ENCODE data around the gene NLRP14.

Gene NLRP14

DNA sequence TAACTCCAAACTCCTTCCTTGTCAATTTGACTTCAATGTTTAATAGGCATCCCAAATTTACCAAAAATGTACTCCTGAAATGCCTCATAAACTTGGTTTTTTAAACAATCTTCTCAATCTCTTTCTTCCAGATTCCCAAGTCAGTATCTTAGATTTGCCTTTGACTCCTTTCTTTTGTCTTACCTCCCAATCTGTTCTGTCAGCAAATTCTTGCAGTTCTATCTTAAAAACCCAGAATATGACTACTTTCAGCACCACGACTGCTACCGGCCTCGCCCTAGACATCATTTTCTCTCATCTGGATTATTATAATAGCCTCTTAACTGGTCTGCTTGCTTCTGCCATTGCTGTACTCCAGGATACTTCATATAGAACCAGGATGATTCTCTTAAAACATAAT, 7.9 kb downstream of the NLRP14 start:
- no peak for ATAC-seq
- Mint-ChIP-seq H3K9me3 (no peaks in the 10 kb centered on the region), H3K27ac (no peak overlapping the region), H3K27me3 (no peaks in the 10 kb centered on the region), H3K4me3 (no peak overlapping the region), H3K36me3 (no peaks in the 10 kb centered on the region), H3K4me1 (no peaks in the 10 kb centered on the region)

DNA sequence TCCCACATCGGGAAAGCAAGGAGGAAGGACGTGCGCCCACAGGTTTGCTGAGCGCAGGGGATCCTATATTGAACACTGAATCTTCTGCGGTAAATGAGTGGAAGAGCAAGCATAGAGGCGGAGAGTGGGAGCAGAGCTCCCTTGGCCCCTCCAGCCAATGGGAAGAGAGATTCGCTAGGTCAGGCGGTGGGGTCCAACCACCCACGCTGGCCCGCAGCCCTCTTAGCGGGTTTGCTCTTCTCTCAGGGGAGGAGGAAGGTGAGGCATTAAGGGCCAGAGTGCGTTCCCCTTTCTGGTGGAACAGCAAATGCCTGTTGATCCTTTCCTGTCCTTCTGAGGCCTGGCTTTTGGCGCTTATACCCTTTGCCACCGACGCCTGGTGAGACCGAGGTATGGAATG, 10.6 kb downstream of the NLRP14 start:
- H3K4me3 Mint-ChIP-seq: no peak overlapping the region
- no peak for ATAC-seq
- no peaks in the 10 kb centered on the region for H3K36me3 Mint-ChIP-seq
- H3K9me3 Mint-ChIP-seq: no peaks in the 10 kb centered on the region
- no peaks in the 10 kb centered on the region for H3K4me1 Mint-ChIP-seq
- H3K27ac Mint-ChIP-seq: no peak overlapping the region
- no peaks in the 10 kb centered on the region for H3K27me3 Mint-ChIP-seq

DNA sequence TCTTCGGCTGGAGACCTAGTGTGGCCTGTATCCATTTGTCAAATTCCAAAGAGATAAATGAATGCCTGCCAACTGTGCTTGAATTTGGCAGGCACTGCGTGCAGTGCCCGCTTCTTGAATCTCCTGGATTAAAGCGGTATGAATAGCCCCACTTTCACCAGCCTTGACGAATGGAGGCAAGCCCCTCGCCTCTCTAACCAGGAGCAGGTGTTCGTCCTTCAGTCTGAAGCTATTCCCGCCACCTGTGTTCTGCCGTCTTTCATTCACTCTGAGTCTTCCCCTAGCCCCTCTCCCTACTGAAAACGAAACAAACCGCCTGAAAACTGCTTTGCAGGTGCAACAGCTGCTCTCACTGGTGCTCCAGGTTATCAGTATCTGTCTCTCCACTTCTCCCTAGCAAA, 11.2 kb downstream of the NLRP14 start:
- Mint-ChIP-seq H3K36me3 (no peaks in the 10 kb centered on the region), H3K9me3 (no peaks in the 10 kb centered on the region), H3K4me1 (no peaks in the 10 kb centered on the region), H3K27ac (no peak overlapping the region), H3K27me3 (no peaks in the 10 kb centered on the region), H3K4me3 (no peak overlapping the region)
- ATAC-seq: no peak

DNA sequence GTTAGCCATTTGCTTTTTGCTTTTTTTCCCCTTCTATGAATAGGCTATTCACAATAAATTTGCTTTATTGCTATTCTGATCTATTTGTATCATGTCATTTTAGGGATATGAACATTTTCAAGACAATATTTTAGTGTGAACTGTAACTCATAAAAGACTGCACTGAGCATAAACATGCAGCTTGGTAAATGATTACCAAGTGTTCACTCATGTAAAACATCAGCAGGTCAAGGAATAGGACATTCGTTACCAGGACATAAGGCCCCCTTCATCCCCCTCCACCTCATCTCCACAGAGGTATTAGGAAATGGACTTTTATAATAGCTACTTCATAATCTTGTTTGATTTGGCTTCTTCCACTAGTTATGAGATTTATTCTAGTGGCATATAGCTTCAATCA, 12.4 kb downstream of the NLRP14 start:
- Mint-ChIP-seq H3K27ac (no peak overlapping the region), H3K36me3 (no peaks in the 10 kb centered on the region)

DNA sequence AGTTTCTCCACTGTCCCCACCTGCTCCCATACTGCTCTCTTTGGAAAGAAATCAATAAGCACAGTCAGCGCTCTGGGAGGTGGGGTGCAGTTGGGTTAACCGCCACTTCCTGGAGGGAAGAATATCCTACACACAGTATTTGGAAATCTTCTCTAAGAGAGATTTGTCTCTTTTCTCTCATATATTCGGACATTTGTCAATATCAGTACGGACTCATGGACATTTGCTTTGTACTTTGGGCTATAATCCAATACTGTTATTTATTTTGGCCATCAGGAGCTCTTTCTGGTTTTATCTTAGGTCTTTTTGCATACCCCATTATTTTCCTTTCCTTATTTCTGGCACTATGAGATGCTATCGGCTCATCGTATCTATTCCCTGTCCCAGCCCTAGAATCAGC, 13.7 kb downstream of the NLRP14 start:
- Mint-ChIP-seq H3K36me3 (no peaks in the 10 kb centered on the region), H3K9me3 (no peaks in the 10 kb centered on the region), H3K27ac (no peak overlapping the region), H3K4me3 (no peak overlapping the region), H3K4me1 (no peaks in the 10 kb centered on the region), H3K27me3 (no peaks in the 10 kb centered on the region)
- ATAC-seq: no peak

More for the DNA sequence above, 12.4 kb downstream of the NLRP14 start:
- H3K9me3 Mint-ChIP-seq: no peaks in the 10 kb centered on the region
- no peak overlapping the region for H3K4me3 Mint-ChIP-seq
- no peaks in the 10 kb centered on the region for H3K27me3 Mint-ChIP-seq
- no peaks in the 10 kb centered on the region for H3K4me1 Mint-ChIP-seq
- no peak for ATAC-seq

DNA sequence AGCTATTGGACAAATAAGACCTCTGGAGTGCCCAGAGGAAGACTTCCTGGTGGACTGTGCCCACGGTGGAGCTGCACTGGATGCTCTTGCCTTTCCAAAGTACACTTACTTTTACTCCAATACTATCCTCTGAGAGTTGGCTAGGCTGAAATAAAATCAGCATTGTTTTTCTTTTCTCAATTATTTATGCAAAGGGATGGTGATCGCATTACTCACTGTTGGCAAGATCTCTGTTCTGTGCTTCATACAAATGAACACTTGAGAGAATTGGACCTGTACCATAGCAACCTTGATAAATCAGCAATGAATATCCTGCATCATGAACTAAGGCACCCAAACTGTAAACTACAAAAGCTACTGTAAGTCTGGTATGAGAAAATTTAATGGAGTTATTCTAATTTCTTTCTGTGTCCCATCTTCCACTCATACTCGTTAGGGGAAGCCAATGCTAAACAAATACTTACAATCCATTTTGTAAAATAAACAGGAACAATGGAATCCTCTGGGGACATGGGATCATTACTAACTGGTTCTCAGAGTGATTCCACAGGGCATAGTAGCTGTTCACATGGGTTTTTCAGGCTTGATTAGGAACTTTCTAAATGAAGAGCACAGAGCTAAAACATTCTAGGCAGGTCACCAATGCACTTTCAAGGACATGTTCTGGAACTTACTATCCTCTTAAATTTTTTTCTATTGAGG, 26.3 kb downstream of the NLRP14 start:
- H3K9me3 Mint-ChIP-seq: no peaks in the 10 kb centered on the region
- H3K36me3 Mint-ChIP-seq: no peaks in the 10 kb centered on the region
- no peaks in the 10 kb centered on the region for H3K4me1 Mint-ChIP-seq
- no peaks in the 10 kb centered on the region for H3K27me3 Mint-ChIP-seq
- no peak overlapping the region for H3K27ac Mint-ChIP-seq
- H3K4me3 Mint-ChIP-seq: no peak overlapping the region
- no peak for ATAC-seq

DNA sequence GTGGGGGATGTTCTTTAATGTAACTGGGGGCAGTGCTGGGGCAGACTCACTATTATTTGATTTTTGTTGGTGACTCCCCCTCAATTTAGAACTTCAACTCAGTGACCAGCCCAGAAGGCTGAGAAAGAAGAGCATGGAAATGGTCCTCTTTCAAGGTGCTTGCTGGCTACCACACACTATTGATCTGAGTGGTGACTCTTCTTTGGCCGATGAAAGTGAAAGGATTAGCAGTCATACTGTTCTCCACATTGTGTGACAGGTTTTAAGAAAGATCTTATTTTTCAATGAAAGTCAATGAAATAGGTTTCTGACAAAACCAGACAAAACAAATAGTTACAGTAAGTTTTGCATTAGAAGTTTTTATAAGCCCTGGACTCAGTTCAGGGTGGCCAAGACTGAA, 29.9 kb downstream of the NLRP14 start:
- H3K4me1 Mint-ChIP-seq: no peaks in the 10 kb centered on the region

DNA sequence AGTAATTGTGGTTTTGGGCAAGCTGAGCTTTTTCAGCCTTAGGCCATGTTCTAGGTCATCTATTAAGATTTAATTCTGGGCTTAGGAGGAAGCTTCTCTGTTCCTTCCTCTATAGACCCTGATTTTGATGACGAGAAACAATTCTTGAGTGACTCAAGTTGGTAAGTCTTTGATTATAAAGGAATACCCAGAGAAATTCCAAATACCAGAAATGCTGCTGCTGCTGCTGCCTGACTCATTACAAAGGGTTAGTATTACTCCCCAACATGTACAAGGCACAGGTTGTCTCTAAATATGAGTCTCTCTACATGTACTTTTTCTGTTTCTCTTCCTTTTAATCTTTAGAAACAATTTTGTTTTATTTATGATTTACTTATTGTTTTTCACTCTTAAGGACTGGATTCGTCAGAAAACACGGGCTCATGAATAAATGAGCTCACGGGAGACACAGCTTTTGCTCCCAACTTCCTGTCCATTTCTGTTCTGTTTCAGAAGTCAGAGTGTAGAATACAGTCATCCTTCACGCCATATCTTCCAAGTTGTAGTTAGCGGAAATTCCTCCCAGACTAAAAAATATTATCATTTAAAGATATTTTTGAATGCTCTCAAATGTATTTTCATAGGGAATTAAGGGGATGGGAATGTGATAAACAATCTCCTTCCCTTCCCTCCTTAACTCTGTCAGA, 36.7 kb downstream of the NLRP14 start:
- H3K4me1 Mint-ChIP-seq: no peaks in the 10 kb centered on the region
- H3K27me3 Mint-ChIP-seq: no peaks in the 10 kb centered on the region
- peak; percentile 34 for ATAC-seq
- no peaks in the 10 kb centered on the region for H3K9me3 Mint-ChIP-seq
- no peak overlapping the region for H3K27ac Mint-ChIP-seq
- no peaks in the 10 kb centered on the region for H3K36me3 Mint-ChIP-seq
- H3K4me3 Mint-ChIP-seq: no peak overlapping the region

More for the DNA sequence above, 29.9 kb downstream of the NLRP14 start:
- H3K36me3 Mint-ChIP-seq: no peaks in the 10 kb centered on the region
- ATAC-seq: peak; percentile 41
- no peak overlapping the region for H3K4me3 Mint-ChIP-seq
- no peaks in the 10 kb centered on the region for H3K27me3 Mint-ChIP-seq
- no peak overlapping the region for H3K27ac Mint-ChIP-seq
- H3K9me3 Mint-ChIP-seq: no peaks in the 10 kb centered on the region

DNA sequence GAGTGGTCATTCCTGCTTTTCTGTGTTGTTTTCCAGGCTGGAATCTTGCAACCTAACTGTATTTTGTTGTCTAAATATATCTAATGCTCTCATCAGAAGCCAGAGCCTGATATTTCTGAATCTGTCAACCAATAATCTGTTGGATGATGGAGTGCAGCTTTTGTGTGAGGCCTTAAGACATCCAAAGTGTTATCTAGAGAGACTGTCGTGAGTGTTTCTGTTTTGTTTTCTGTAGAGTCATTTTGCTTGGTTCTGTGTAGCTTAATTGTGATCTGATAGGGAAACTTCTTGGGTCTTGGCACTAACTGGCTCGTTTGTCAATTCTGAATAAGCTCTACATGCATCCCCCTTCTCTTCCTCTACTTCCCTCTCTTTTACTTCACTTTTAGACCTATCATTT, 37.4 kb downstream of the NLRP14 start:
- H3K36me3 Mint-ChIP-seq: no peaks in the 10 kb centered on the region
- H3K27me3 Mint-ChIP-seq: no peaks in the 10 kb centered on the region
- no peak overlapping the region for H3K4me3 Mint-ChIP-seq
- H3K4me1 Mint-ChIP-seq: no peaks in the 10 kb centered on the region
- ATAC-seq: no peak
- no peak overlapping the region for H3K27ac Mint-ChIP-seq
- H3K9me3 Mint-ChIP-seq: no peaks in the 10 kb centered on the region

DNA sequence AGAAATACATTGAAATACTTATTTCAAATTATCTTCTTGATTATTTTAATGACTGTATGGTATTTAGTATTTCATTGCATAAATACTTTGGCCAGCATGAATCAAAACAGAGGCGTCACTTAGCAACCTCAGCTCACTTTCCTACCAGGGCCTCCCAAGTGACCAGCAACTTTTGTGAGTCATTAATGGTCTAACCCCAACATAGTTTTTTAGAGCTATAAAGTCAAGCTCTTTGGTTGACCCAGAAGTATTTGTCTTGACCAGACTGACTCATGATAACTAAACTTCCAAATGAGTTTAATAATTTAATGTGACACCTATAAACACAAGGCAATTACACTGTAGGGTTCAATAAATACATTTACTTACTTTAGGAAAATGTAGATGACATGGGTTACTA, 40.6 kb downstream of the NLRP14 start:
- no peaks in the 10 kb centered on the region for H3K9me3 Mint-ChIP-seq
- ATAC-seq: no peak
- H3K4me1 Mint-ChIP-seq: no peaks in the 10 kb centered on the region
- H3K27ac Mint-ChIP-seq: no peak overlapping the region
- no peak overlapping the region for H3K4me3 Mint-ChIP-seq
- no peaks in the 10 kb centered on the region for H3K27me3 Mint-ChIP-seq
- no peaks in the 10 kb centered on the region for H3K36me3 Mint-ChIP-seq

DNA sequence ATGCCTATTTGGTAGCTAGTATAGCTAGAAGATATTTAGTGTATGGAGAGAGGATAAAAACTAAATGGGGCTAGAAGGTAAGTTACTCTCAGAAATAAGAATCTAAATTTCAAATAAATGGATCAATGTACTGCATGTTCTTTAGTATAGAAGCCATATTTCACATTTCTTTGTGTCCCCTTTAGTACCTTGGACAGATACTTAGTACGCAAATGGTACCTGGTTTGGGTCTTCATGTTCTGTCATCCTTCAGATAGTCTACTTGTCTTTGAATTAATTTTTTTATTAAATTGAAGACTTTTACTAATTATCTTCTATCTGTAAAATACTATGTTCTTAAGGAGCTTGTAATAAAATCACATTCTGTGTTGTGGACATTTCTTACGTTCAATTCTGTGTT, 42.3 kb downstream of the NLRP14 start:
- Mint-ChIP-seq H3K4me3 (no peak overlapping the region), H3K27ac (no peak overlapping the region), H3K27me3 (no peaks in the 10 kb centered on the region), H3K4me1 (no peaks in the 10 kb centered on the region), H3K36me3 (no peaks in the 10 kb centered on the region), H3K9me3 (peaks cover 3% of the 10 kb centered on the region)
- no peak for ATAC-seq

DNA sequence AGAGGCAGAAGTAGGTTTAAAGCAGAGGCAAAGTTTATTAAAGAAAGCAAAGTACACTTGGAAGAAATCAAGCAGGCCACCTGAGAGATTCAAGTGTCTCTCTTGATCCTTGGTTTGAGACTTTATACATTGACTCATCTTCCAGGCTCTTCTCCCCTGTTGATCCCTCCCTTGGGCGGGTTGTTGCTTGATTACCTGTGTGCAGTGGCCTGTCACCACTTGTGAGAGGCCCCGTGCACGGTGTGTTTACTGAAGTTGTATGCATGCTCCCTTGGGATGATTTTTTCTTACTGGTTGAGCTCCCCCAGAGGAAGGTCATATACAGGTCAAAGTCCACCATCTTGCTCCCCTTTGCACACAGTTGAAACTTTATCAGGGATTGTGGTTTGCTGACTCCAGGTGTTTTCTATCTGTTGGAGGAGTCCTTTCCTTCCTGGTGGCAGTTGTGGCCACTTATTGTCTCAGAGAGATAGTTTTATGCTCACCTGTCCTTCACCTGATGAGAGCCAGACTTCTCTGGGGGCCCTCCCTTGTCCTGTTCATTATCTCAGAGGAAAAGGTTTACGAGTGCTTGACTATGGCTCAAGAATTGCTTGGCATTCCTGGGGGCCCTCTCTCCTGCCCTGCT, 52.2 kb downstream of the NLRP14 start:
- peaks cover 6% of the 10 kb centered on the region for H3K4me1 Mint-ChIP-seq
- H3K27ac Mint-ChIP-seq: no peak overlapping the region
- no peak overlapping the region for H3K4me3 Mint-ChIP-seq
- H3K9me3 Mint-ChIP-seq: no peaks in the 10 kb centered on the region
- no peak for ATAC-seq
- peaks cover 16% of the 10 kb centered on the region for H3K27me3 Mint-ChIP-seq
- H3K36me3 Mint-ChIP-seq: no peaks in the 10 kb centered on the region

DNA sequence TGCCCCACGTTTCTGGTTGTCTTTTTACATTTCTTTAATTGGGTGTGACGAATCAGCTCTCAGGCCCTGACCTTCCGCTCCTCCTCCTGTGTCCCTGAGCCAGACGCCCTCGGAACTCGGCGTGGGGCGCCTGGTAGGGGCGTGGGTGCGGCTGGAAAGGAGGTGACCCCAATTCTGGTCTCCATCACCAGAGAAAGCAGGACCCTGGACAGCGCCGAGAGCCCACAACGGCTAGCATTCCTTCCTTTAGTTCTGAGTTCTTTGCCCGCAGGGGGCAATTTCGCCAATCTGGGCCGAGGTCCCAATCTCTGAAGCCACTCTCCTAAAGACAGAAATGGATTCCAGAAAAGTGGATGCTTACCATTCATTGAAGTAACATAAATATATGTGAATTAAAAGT, 56.8 kb downstream of the NLRP14 start:
- Mint-ChIP-seq H3K4me1 (peaks cover 6% of the 10 kb centered on the region), H3K27me3 (peaks cover 19% of the 10 kb centered on the region), H3K9me3 (peaks cover 12% of the 10 kb centered on the region), H3K4me3 (no peak overlapping the region), H3K27ac (no peak overlapping the region), H3K36me3 (no peaks in the 10 kb centered on the region)
- no peak for ATAC-seq

DNA sequence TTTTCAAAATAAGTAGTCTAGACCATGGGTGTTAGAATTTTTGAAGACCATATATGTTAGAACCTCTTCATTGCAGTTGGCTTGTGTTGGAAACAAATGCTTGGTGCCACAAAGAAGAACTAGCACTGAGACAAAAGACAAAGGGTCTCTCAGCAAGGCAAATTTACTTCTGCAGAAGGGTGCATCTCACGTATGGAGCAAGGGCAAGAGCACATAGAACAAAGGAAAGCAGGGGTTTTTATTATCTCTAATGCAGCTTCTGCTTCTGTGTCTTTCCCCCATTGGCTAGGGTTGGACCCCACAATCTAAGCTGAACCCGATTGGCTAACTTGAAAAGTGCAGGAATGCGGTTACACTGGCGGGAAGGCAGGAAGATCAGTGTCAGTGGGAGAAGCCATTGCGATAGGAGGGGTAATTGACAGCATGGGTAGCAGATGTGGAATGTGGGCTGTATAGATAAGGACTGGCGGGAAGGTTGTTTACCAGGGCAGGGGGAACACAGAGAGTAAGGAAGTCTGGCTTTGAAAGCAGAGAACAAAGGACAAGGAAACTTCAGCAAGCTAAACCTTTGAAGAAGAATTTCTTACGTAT, 59.4 kb downstream of the NLRP14 start:
- peaks cover 19% of the 10 kb centered on the region for H3K27me3 Mint-ChIP-seq
- H3K36me3 Mint-ChIP-seq: no peaks in the 10 kb centered on the region
- no peak overlapping the region for H3K4me3 Mint-ChIP-seq
- ATAC-seq: no peak
- H3K4me1 Mint-ChIP-seq: no peaks in the 10 kb centered on the region
- peaks cover 12% of the 10 kb centered on the region for H3K9me3 Mint-ChIP-seq
- H3K27ac Mint-ChIP-seq: no peak overlapping the region

DNA sequence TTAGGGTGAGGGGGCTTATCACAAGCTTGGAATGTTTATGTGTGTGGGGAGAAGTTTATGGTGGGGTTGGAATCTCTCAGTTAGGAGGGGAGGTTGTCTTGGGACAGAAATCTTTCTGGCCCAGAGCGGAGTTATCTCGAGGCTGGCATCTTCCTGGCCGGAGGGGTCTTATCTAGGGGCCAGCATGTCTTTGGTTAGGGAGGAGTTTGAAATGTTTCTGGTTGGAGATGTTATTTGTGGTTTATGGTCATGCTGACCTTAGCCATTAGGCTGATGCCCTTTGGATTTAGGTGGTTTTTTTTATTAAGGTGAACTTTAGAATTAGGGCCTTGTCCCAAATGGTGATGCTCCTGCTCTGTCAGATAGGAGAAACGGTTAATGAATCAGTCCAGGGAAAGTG, 60.6 kb downstream of the NLRP14 start:
- Mint-ChIP-seq H3K27me3 (peaks cover 19% of the 10 kb centered on the region), H3K27ac (no peak overlapping the region), H3K9me3 (peaks cover 12% of the 10 kb centered on the region), H3K4me1 (no peaks in the 10 kb centered on the region), H3K4me3 (no peak overlapping the region), H3K36me3 (no peaks in the 10 kb centered on the region)
- no peak for ATAC-seq

DNA sequence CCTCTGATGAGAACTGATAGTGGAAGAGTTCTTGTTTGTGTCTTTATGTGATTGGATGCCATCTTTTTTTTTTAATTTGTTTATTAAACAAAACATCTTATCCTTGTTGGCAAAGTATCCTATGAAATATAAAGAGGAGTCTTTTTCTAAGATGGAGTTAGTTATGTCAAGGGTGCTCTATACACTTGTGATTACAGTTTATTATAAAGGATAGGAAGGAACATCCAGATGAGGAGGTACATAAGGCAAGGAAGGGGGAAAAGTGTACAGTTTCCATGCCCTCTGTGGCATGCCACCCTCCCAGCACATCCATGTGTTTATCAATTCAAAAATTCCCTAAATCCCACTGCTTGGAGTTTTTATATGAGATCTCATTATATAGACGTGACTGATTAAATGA, 61.2 kb downstream of the NLRP14 start:
- H3K36me3 Mint-ChIP-seq: no peaks in the 10 kb centered on the region
- no peak overlapping the region for H3K27ac Mint-ChIP-seq
- H3K9me3 Mint-ChIP-seq: peaks cover 12% of the 10 kb centered on the region
- H3K27me3 Mint-ChIP-seq: peaks cover 15% of the 10 kb centered on the region
- no peak for ATAC-seq
- no peaks in the 10 kb centered on the region for H3K4me1 Mint-ChIP-seq
- no peak overlapping the region for H3K4me3 Mint-ChIP-seq

Data from stimulated activated memory B cell treated with anti-CD40 and anti-IgM and Interleukin-4, amounts not matched to agents 10 μg/mL and 1 μg/mL and 100 μg/mL, for 72 hours (primary cell).